PC-3 (cell line): ENCODE data around the gene CCNI. TPM values are rescaled to one million over a fixed set of nuclear protein-coding genes. Genes with fewer than 3 reads are reported as not detected.

ENCODE experiments used
- ATAC-seq: fragments of 200-7000 bp; cut with Tn5 transposase; 2 replicates; pipeline ENCODE4 v1.9.1; 2020; ENCODE audit warnings: mild to moderate bottlenecking, moderate library complexity
- BruUV-seq: library from RNA; stranded (reverse); fragments of 400-500 nt; replicated peaks from 2 replicates; lab custom pipeline; 2021; lab: Mats Ljungman, UMichigan
- CTCF ChIA-PET: fragments of 300-600 bp; sonication (Branson Sonifier 250); formaldehyde crosslinking; loops from one replicate; lab custom pipeline; 2022; ENCODE audit warnings: antibody characterized with exemption; lab: Charles Lee
- POLR2A ChIA-PET: fragments of 300-600 bp; sonication (Branson Sonifier 250); formaldehyde crosslinking; loops from one replicate; lab custom pipeline; 2022; ENCODE audit warnings: antibody characterized with exemption; ENCODE audit not compliant: unreplicated experiment; lab: Charles Lee
- DNase-seq: peaks from one replicate; pipeline ENCODE4 v3.0.0-alpha.2; 2015
- H2AFZ ChIP-seq: fragments of 300-600 bp; sonication (generic); 2 replicates; pipeline ENCODE4 v1.6.0; 2016; ENCODE audit warnings: antibody characterized with exemption, low read length
- H3F3A ChIP-seq: fragments of 300-600 bp; sonication (generic); one replicate; pipeline ENCODE4 v1.6.0; 2017; ENCODE audit warnings: antibody characterized with exemption, low read length, control low read depth, mild to moderate bottlenecking; ENCODE audit not compliant: unreplicated experiment
- H3K27ac ChIP-seq: fragments of 300-600 bp; sonication (generic); 2 replicates; pipeline ENCODE4 v1.5.1; 2016; ENCODE audit warnings: mild to moderate bottlenecking, low read length
- H3K27me3 ChIP-seq: fragments of 300-600 bp; sonication (generic); 2 replicates; pipeline ENCODE4 v1.6.1; 2016; ENCODE audit warnings: low read length, mixed read lengths
- H3K36me3 ChIP-seq: fragments of 300-600 bp; sonication (generic); 2 replicates; pipeline ENCODE4 v1.6.1; 2016; ENCODE audit warnings: low read depth, mixed run types, low read length, mixed read lengths
- H3K4me1 ChIP-seq: fragments of 300-600 bp; sonication (generic); 2 replicates; pipeline ENCODE4 v1.5.1; 2016; ENCODE audit warnings: low read length; ENCODE audit not compliant: insufficient read depth
- H3K4me2 ChIP-seq: fragments of 300-600 bp; sonication (generic); 2 replicates; pipeline ENCODE4 v1.6.0; 2016; ENCODE audit warnings: low read length
- H3K4me3 ChIP-seq: fragments of 300-600 bp; sonication (generic); 2 replicates; pipeline ENCODE4 v1.5.1; 2016; ENCODE audit warnings: mild to moderate bottlenecking, low read length, mixed read lengths
- H3K79me2 ChIP-seq: fragments of 300-600 bp; sonication (generic); 2 replicates; pipeline ENCODE4 v1.6.1; 2017; ENCODE audit warnings: low read length, mixed read lengths
- H3K9ac ChIP-seq: fragments of 300-600 bp; sonication (generic); 2 replicates; pipeline ENCODE4 v1.6.0; 2016; ENCODE audit warnings: mild to moderate bottlenecking, low read length
- H3K9me2 ChIP-seq: fragments of 300-600 bp; sonication (generic); replicated peaks from 2 replicates; pipeline ENCODE4 v1.6.1; 2016; ENCODE audit warnings: mixed run types, low read length, mixed read lengths
- H3K9me3 ChIP-seq: fragments of 300-600 bp; sonication (generic); 2 replicates; pipeline ENCODE4 v1.6.1; 2016; ENCODE audit warnings: low read length, mixed read lengths
- H4K20me1 ChIP-seq: fragments of 300-600 bp; sonication (generic); 2 replicates; pipeline ENCODE4 v1.6.1; 2016; ENCODE audit warnings: low read length, mixed read lengths
- CTCF ChIP-seq: fragments of 300-600 bp; sonication (generic); conservative IDR thresholded peaks from 2 replicates; pipeline ENCODE4 v1.5.1; 2017; ENCODE audit warnings: antibody characterized with exemption, low read depth, mild to moderate bottlenecking, low read length
- EZH2 ChIP-seq: fragments of 300-600 bp; sonication (generic); IDR thresholded peaks from one replicate; pipeline ENCODE4 v1.6.1; 2017; ENCODE audit warnings: antibody characterized with exemption, mild to moderate bottlenecking, low read length; ENCODE audit not compliant: unreplicated experiment
- EZH2phosphoT487 ChIP-seq: fragments of 300-600 bp; sonication (generic); IDR thresholded peaks from 2 replicates; pipeline ENCODE4 v1.6.1; 2018; ENCODE audit warnings: mild to moderate bottlenecking, antibody characterized with exemption, low read length, borderline replicate concordance
- intact Hi-C: fragments of 100-400 bp; cut with micrococcal nuclease; formaldehyde crosslinking; loops from 2 replicates; pipeline ENCODE4 v1.9.0; 2023
- total RNA-seq: library from RNA; depleted of rRNA; stranded (reverse); fragments of >200 nt; gene quantifications from 2 replicates; pipeline ENCODE4 v1.2.3, GENCODE V29; 2014

The CCNI gene
- total RNA-seq, 1 experiment from 2014 or later, result 60.1 TPM

GRCh38 chr4:77020017-77020416 is 55.8 kb downstream of the CCNI start:
- intact Hi-C loops, result no loop called here
- no peaks in the 10 kb centered on the region for H3K4me1 ChIP-seq
- no peak overlapping the region for H3K4me3 ChIP-seq
- H3F3A ChIP-seq, result no peaks in the 10 kb centered on the region
- ATAC-seq (no peak), DNase-seq (no peak)
- H2AFZ ChIP-seq, result no peak overlapping the region
- no peaks in the 10 kb centered on the region for H3K27me3 ChIP-seq
- no peak overlapping the region for H3K4me2 ChIP-seq
- H3K79me2 ChIP-seq, result no peaks in the 10 kb centered on the region
- H4K20me1 ChIP-seq, result no peaks in the 10 kb centered on the region
- CTCF ChIA-PET, result no interaction called here
- no peak overlapping the region for H3K9ac ChIP-seq
- H3K27ac ChIP-seq, result no peak overlapping the region
- BruUV-seq, result no TSS peak
- peaks cover 18% of the 10 kb centered on the region; the same call in 1 of the 2 replicates for H3K36me3 ChIP-seq
- H3K9me2 ChIP-seq, result no peaks in the 10 kb centered on the region
- H3K9me3 ChIP-seq, result no peaks in the 10 kb centered on the region
- POLR2A ChIA-PET, result no interaction called here
- TF ChIP-seq EZH2phosphoT487 (no peak), EZH2 (no peak), CTCF (no peak)

GRCh38 chr4:77015390-77015789 is 60.4 kb downstream of the CCNI start:
- no peaks in the 10 kb centered on the region for H3F3A ChIP-seq
- peaks cover 22% of the 10 kb centered on the region; the same call in 1 of the 2 replicates for H3K36me3 ChIP-seq
- no peaks in the 10 kb centered on the region for H4K20me1 ChIP-seq
- H3K9me3 ChIP-seq, result no peaks in the 10 kb centered on the region
- TF ChIP-seq CTCF (no peak), EZH2phosphoT487 (no peak), EZH2 (no peak)
- no TSS peak for BruUV-seq
- no peak for DNase-seq
- H3K9ac ChIP-seq, result no peak overlapping the region
- H3K4me1 ChIP-seq, result peaks cover 13% of the 10 kb centered on the region
- H3K79me2 ChIP-seq, result no peaks in the 10 kb centered on the region
- H3K27ac ChIP-seq, result no peak overlapping the region
- intact Hi-C loops, result no loop called here
- no peaks in the 10 kb centered on the region for H3K27me3 ChIP-seq
- CTCF ChIA-PET, result no interaction called here
- no peak overlapping the region for H2AFZ ChIP-seq
- ATAC-seq, result no peak
- H3K4me3 ChIP-seq, result no peak overlapping the region
- POLR2A ChIA-PET, result no interaction called here
- H3K9me2 ChIP-seq, result no peaks in the 10 kb centered on the region
- H3K4me2 ChIP-seq, result no peak overlapping the region

- no peak overlapping the region for H2AFZ ChIP-seq
- H3K9me3 ChIP-seq, result no peaks in the 10 kb centered on the region
- no peaks in the 10 kb centered on the region for H3F3A ChIP-seq
- peaks cover 17% of the 10 kb centered on the region for H3K4me1 ChIP-seq
- H4K20me1 ChIP-seq, result no peaks in the 10 kb centered on the region
- no TSS peak for BruUV-seq
- ATAC-seq (no peak; the same call in 1 of the 2 replicates), DNase-seq (no peak)
- POLR2A ChIA-PET, result no interaction called here
- H3K27me3 ChIP-seq, result no peaks in the 10 kb centered on the region
- TF ChIP-seq EZH2phosphoT487, result no peak
- TF ChIP-seq EZH2, result no peak
- TF ChIP-seq CTCF, result no peak
- intact Hi-C loops, result no loop called here
- no peaks in the 10 kb centered on the region for H3K79me2 ChIP-seq
- no peak overlapping the region for H3K27ac ChIP-seq
- no peaks in the 10 kb centered on the region for H3K9me2 ChIP-seq
- no peak overlapping the region for H3K9ac ChIP-seq
- CTCF ChIA-PET, result no interaction called here
- H3K36me3 ChIP-seq, result peaks cover 19% of the 10 kb centered on the region; the same call in 1 of the 2 replicates
- H3K4me2 ChIP-seq, result no peak overlapping the region
- H3K4me3 ChIP-seq, result no peak overlapping the region
Observed at GRCh38 chr4:77014256-77014655, 61.5 kb downstream of the CCNI start.
